Activated T-cell treated with anti-CD3 and anti-CD28 coated beads, Interleukin-2, amount 50 U/mL, for 72 hours (primary cell): Measurements from ENCODE around the gene SCLY. TPM values are rescaled to one million over a fixed set of nuclear protein-coding genes. Genes with fewer than 3 reads are reported as not detected.
A peak's percentile ranks its signal among the peaks of the same experiment; 100 is the strongest.
"Not testable (repeated sequence)": the region's sequence is repeated elsewhere in the genome, so short reads cannot be mapped to it uniquely, and the experiment has no call there.

Experiments used
- ATAC-seq, 2 donors: fragments of 150-1000 bp; cut with Tn5 transposase; replicated peaks in 1 of 2; 2 replicates each; pipeline ENCODE4 v1.10.0; 2021; ENCODE audit warnings: moderate library complexity in 2 of 2, mild to moderate bottlenecking in 1 of 2
- DNase-seq, 2 donors: peaks; one replicate each; pipeline ENCODE4 v3.0.0; 2021 to 2022; ENCODE audit warnings: mixed read lengths in 1 of 2
- H3K27ac Mint-ChIP-seq: one replicate; pipeline ENCODE4 v1.8.0; 2022; ENCODE audit warnings: mild to moderate bottlenecking, moderate library complexity, mixed read lengths
- H3K27me3 Mint-ChIP-seq: one replicate; pipeline ENCODE4 v1.8.0; 2022; ENCODE audit warnings: low read depth, mixed read lengths
- H3K36me3 Mint-ChIP-seq, 2 donors: one replicate each; pipeline ENCODE4 v1.8.0; 2022; ENCODE audit warnings: mixed read lengths in 2 of 2, mild to moderate bottlenecking in 1 of 2; ENCODE audit not compliant: insufficient read depth in 2 of 2
- H3K4me1 Mint-ChIP-seq: one replicate; pipeline ENCODE4 v1.8.0; 2022; ENCODE audit warnings: low read depth, mixed read lengths
- H3K4me3 Mint-ChIP-seq, 2 donors: one replicate each; pipeline ENCODE4 v1.8.0; 2022; ENCODE audit warnings: mild to moderate bottlenecking in 2 of 2, mixed read lengths in 2 of 2, moderate library complexity in 2 of 2
- H3K9me3 Mint-ChIP-seq, 2 donors: one replicate each; pipeline ENCODE4 v1.8.0; 2022; ENCODE audit warnings: mixed read lengths in 2 of 2
- total RNA-seq, 2 donors: library from RNA; stranded (reverse); gene quantifications; one replicate each; pipeline ENCODE4 v1.2.3, GENCODE V29; 2022

SCLY gene
- total RNA-seq, 2 donors from 2014 or later, result 36.3 to 38.2 TPM

DNA sequence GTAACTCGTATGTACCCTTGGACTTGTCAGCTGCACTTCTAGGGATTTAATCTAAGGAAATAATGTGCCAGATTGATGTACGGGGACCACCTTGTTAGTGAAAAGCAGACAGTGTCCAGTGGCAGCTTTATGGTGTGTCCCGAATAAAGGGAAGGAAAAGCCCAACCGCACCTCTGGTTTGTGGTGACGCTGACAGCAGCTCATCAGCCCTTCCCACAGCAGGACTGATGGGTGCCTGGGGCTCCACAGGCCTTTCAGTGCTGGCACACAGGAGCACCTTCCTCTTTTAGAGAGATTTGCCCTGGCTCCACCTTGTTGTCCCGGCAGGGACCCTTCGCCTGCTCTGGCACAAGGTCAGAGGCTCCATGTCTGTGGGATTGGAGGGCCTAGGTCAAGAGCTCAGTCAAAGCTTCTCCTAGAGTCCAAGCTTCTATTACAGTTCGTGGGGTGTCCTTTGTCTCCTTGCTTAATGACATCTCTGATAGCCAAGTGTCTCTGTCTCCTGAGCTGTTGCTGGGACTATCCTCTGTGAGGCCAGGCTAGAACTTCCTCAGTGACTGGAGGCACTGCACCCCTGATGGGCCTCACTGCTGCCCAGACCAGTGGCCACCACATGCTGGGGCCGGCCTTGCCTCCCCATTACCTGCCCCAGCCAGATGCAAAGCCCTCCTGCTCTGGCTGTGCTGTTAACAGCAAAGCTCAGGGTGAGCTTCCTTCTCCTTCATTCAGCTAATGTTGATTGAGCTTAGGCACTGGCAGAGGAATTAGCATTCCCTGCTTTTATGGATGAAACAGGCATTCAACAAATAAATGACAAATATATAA lies 33.0 kb upstream of the SCLY start:
- DNase-seq, result no peak
- Mint-ChIP-seq H3K27ac (peak overlapping the region; percentile 54), H3K4me1 (peaks cover 25% of the 10 kb centered on the region), H3K36me3 (peaks cover 2 to 32% of the 10 kb centered on the region in 2 donors), H3K4me3 (no peak overlapping the region), H3K9me3 (no peaks in the 10 kb centered on the region), H3K27me3 (no peaks in the 10 kb centered on the region)
- no peak for ATAC-seq

DNA sequence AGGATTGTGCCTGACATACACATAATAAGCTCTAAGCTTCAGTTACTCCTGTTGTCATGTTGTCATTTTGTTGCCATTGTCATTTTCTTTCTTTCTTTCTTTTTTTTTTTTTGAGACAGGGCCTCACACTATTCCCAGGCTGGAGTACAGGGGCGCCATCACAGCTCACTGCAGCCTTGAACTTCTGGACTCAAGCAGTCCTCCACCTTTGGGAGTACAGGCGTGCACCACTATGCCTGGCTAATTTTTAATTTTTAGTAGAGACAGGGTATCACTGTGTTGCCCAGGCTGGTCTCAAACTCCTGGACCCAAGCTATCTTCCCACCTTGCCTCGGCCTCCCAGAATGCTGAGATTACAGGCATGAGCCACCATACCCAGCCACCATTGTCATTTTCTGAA lies 30.9 kb upstream of the SCLY start:
- Mint-ChIP-seq H3K27me3 (no peaks in the 10 kb centered on the region), H3K9me3 (no peaks in the 10 kb centered on the region), H3K4me1 (peaks cover 19% of the 10 kb centered on the region), H3K27ac (no peak overlapping the region), H3K4me3 (no peak overlapping the region), H3K36me3 (peaks cover 2 to 34% of the 10 kb centered on the region in 2 donors)
- no peak for DNase-seq
- ATAC-seq, result no peak

DNA sequence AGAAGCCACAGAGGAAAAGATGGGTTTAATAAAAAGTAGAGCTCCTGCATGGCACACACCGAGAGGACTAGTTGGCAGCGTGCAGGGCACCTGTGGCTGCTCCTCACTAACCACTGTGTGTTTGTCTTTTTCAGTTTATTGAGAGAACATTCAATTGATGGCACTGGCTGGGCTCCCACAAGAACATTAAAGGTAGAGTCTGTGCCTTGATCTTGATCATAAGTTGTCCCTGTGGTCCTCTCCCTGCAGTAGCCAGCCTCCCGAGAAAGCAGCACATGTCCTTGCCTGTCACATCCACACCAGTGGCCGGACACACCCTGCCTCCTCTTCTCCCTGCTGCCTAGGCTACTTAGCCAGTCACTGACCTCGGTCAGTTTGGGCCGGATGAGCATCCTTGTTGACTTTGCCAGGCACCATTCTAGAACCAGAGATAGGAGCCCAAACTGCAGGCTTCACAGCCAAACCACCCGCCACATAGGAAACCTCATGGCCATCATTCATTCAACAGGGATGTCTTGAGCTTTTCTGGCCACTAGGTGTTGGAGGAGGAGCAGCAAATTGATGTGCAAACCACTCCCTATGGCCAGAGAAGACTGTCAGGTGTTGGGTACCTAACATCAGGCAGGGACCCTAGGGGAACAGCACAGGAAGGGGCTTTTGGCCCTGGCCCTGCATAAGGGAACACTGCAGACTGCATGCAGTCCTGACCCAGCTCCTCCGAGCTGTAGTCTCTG lies 30.2 kb upstream of the SCLY start:
- Mint-ChIP-seq H3K27me3 (no peaks in the 10 kb centered on the region), H3K27ac (no peak overlapping the region), H3K36me3 (peaks cover 2 to 35% of the 10 kb centered on the region in 2 donors), H3K9me3 (no peaks in the 10 kb centered on the region), H3K4me3 (no peak overlapping the region), H3K4me1 (peaks cover 12% of the 10 kb centered on the region)
- DNase-seq, result no peak
- ATAC-seq, result no peak

DNA sequence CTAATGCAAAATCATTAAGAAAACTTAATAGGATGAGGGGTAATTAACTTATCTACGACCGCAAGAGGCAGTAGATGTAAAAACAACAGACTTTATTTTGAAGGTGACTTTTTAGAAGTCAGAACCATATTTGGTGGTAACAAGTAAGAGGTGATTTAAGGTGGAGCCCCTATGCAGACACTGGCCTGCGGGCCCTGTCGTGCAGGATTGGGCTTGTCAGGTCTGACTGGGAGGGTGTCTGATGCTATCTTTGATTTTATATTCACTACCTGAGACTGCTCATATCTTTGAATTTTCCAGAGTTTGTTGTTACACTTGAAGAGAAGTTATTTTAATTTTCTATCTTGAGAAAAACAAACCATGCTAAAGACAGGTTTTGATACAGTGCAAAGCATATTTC lies 29.1 kb upstream of the SCLY start:
- H3K36me3 Mint-ChIP-seq, result peaks cover 2 to 33% of the 10 kb centered on the region in 2 donors
- DNase-seq (no peak), ATAC-seq (no peak)
- no peak overlapping the region for H3K4me3 Mint-ChIP-seq
- no peaks in the 10 kb centered on the region for H3K9me3 Mint-ChIP-seq
- no peaks in the 10 kb centered on the region for H3K27me3 Mint-ChIP-seq
- peak overlapping the region; percentile 82 for H3K27ac Mint-ChIP-seq
- H3K4me1 Mint-ChIP-seq, result peaks cover 5% of the 10 kb centered on the region

DNA sequence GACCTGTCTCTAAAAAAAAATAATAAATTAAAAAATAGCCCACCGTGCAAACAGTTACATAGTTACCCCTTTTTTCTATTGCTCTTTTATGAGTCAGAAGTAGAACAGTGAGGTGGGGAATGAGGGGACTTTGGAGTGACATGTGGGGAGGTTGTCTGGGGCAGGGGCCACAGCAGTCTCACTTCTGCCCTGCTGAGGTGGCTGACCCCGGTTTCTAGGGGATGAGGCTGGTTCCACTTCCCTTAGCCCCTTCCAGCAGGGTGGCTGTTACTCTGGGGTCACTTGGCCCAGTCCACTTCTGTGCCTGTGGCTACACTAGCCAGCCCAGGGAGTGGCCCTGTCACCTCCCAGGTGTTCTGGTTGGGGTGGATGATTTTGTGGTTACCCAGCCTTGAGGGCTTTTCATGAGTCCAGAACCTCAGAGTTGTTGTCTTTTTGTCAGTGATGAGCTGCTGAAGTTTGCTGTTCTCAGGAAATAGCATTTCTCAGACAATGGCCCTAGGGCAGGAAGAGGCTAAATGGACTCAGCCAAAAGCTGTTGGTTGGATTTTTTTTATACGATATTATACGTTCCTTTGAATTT lies 28.0 kb upstream of the SCLY start:
- DNase-seq (no peak), ATAC-seq (peak; percentile 30 to 62)
- Mint-ChIP-seq H3K27ac (no peak overlapping the region), H3K4me1 (no peaks in the 10 kb centered on the region), H3K4me3 (no peak overlapping the region), H3K36me3 (peaks cover 2 to 31% of the 10 kb centered on the region in 2 donors), H3K9me3 (no peaks in the 10 kb centered on the region), H3K27me3 (no peaks in the 10 kb centered on the region)

DNA sequence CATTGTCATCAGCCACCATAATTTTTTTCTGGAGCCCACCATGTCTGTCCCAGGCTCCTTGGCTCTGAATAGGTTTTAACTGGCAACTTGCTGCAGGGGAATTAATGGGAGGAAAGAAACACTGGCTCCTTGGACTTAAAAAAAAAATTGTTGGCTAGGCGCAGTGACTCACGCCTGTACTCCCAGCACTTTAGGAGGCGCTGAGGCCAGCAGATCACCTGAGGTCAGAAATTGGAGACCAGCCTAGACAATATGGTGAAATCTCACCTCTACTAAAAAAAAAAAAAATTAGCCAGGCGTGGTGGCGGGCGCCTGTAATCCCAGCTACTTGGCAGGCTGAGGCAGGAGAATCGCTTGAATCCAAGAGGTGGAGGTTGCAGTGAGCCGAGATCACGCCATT lies 26.8 kb upstream of the SCLY start:
- H3K27me3 Mint-ChIP-seq, H3K9me3 Mint-ChIP-seq, H3K4me1 Mint-ChIP-seq, DNase-seq, H3K27ac Mint-ChIP-seq, ATAC-seq, H3K4me3 Mint-ChIP-seq: not testable (repeated sequence)
- H3K36me3 Mint-ChIP-seq, result peaks cover 2 to 35% of the 10 kb centered on the region in 2 donors

DNA sequence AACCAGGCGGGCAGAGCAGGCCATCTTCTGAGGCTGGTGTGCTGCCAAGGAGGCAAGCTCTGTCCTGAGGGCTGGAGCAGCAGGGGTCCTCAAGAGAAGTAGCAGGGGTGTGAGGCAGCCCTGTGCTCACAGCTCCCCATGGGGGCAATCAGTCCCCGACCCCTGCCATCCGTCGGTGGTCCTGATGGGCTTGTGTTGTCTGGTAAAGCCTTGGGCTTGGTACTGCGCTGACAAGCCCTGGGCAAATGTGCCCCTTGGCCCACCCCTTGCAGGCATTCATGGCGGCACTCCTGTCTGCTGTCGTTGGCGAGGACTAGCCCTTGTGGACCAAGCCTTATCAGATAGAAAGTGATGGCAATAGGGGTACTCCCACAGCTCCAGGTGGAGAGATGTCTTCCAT lies 22.6 kb upstream of the SCLY start:
- Mint-ChIP-seq H3K4me3 (no peak overlapping the region), H3K4me1 (no peaks in the 10 kb centered on the region), H3K27ac (no peak overlapping the region), H3K9me3 (no peaks in the 10 kb centered on the region), H3K36me3 (peaks cover 0 to 23% of the 10 kb centered on the region in 2 donors), H3K27me3 (no peaks in the 10 kb centered on the region)
- ATAC-seq (no peak), DNase-seq (no peak)

DNA sequence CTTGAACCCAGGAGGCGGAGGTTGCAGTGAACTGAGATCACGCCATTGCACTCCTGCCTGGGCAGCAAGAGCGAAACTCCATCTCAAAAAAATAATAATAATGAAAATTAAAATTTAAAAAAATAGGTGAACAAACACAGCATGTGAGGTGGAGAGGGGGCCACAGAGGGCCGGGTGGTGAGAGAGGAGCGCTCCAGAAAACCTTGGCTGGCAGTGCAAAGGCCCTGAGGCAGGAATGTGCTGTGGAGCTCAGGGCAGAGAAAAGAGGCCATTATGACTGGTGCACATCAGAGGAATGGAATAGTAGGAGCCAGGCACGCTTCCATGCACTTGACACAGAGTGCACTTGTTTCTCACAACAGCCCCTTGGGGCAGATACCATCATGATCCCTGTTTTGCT lies 21.6 kb upstream of the SCLY start:
- H3K9me3 Mint-ChIP-seq, result no peaks in the 10 kb centered on the region
- no peaks in the 10 kb centered on the region for H3K4me1 Mint-ChIP-seq
- H3K27me3 Mint-ChIP-seq, result no peaks in the 10 kb centered on the region
- DNase-seq (no peak), ATAC-seq (no peak)
- no peak overlapping the region for H3K27ac Mint-ChIP-seq
- no peak overlapping the region for H3K4me3 Mint-ChIP-seq
- H3K36me3 Mint-ChIP-seq, result peaks cover 0 to 20% of the 10 kb centered on the region in 2 donors

DNA sequence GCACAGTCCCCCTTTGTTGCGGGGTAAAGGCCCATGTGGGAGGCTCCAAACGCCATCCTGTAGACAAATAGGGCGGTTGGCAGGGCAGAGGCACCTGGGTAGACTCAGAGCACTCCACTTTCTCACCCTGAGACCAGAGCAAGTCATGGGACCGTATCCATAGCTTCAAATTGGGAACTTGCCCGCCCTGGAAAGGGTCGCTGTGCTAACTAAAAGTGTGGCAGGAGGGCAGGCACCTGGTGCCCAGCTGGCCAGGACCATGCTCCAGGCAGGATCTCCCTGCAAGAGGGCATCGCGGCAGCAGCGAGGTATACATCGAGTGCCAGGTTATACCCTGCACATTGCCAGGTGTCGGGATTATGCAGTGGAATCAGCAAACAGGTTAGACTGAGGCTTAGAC lies 20.8 kb upstream of the SCLY start:
- Mint-ChIP-seq H3K4me3 (no peak overlapping the region), H3K27ac (no peak overlapping the region), H3K9me3 (no peaks in the 10 kb centered on the region), H3K36me3 (peaks cover 0 to 15% of the 10 kb centered on the region in 2 donors), H3K4me1 (no peaks in the 10 kb centered on the region), H3K27me3 (no peaks in the 10 kb centered on the region)
- no peak for ATAC-seq
- no peak for DNase-seq

DNA sequence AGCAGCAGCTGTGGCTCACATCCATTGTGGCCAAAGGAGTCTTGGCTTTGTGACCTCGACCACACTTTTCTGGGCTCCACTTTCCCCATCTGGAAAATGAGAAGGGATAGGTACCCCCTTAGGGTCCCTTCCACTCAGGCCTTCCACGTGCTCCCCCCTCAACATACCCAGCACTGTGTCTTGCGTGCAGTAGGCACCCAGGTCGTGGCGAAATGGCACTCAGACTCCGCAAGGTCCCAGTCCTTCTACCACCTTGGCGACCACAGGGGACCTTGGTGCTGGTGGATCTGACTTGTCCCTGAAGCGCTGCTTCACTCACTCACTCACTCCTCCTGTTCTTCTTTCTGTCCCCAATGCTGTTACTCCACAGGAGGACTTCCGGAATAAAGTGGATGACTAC lies 19.9 kb upstream of the SCLY start:
- peaks cover 3 to 14% of the 10 kb centered on the region in 2 donors for H3K36me3 Mint-ChIP-seq
- no peak for ATAC-seq
- no peaks in the 10 kb centered on the region for H3K4me1 Mint-ChIP-seq
- H3K27me3 Mint-ChIP-seq, result no peaks in the 10 kb centered on the region
- no peaks in the 10 kb centered on the region for H3K9me3 Mint-ChIP-seq
- peak overlapping the region; percentile 11 for H3K27ac Mint-ChIP-seq
- no peak for DNase-seq
- no peak overlapping the region for H3K4me3 Mint-ChIP-seq

DNA sequence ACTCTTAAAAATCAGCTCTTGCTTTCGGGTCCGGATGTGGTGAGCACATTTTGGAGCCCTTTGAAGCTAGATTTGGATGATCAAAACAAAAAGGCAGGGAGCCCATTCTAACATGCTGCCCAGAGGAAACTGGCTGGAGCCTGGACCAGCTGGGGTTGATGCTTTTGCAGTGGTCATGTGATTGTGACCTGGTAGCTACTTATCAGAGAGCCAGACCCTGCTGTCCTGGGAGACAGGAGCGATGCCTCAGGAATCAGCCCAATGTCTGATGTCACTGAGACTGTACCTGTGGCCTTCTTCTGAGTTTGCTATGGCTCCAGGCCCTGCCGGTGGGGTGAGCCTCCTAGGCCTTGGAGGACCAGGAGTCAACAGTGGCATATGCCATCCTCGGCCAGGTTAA lies 18.7 kb upstream of the SCLY start:
- H3K4me3 Mint-ChIP-seq, result no peak overlapping the region
- H3K4me1 Mint-ChIP-seq, result no peaks in the 10 kb centered on the region
- DNase-seq (no peak), ATAC-seq (no peak)
- peaks cover 9 to 17% of the 10 kb centered on the region in 2 donors for H3K36me3 Mint-ChIP-seq
- H3K27me3 Mint-ChIP-seq, result no peaks in the 10 kb centered on the region
- H3K9me3 Mint-ChIP-seq, result peaks cover 0 to 2% of the 10 kb centered on the region in 2 donors
- no peak overlapping the region for H3K27ac Mint-ChIP-seq

DNA sequence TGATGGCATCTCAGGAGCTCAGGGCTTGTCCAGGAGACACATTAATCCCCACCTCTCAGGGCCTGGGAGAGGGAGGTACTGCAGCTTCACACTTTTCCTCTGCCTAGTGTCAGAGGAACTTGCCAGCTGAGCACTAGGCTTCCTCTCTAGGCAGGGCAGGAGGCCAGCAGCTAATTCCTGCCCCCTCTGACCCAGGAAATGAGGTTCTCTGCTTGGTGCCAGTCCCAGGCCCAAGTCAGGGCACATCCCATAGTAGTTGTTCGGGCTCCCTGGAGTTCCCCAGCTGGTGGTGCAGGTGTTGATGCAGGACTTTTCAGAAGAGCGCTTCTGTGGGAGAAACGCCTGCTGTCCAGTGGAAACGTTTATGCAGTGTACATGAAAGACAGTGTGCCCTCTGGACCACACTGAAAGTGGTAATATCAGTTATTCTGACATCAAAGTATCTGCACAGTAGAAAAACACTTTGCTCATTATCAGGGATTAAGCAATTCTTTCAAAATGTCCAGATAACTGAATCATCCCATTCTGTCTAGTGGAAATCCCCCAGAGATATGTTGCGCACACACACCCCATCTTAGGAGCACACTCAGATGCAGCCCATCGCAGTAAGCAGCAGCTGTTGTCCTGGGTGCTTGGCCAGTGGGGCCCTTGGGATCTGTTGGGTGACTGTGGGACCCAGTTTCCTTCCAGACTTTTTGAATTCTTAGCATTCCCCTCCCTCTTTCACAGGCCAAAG lies 17.8 kb upstream of the SCLY start:
- peaks cover 13 to 19% of the 10 kb centered on the region in 2 donors for H3K36me3 Mint-ChIP-seq
- H3K27ac Mint-ChIP-seq, result no peak overlapping the region
- no peak for ATAC-seq
- H3K4me1 Mint-ChIP-seq, result no peaks in the 10 kb centered on the region
- H3K27me3 Mint-ChIP-seq, result no peaks in the 10 kb centered on the region
- DNase-seq, result no peak
- peaks cover 2% of the 10 kb centered on the region in 2 donors for H3K9me3 Mint-ChIP-seq
- H3K4me3 Mint-ChIP-seq, result no peak overlapping the region

DNA sequence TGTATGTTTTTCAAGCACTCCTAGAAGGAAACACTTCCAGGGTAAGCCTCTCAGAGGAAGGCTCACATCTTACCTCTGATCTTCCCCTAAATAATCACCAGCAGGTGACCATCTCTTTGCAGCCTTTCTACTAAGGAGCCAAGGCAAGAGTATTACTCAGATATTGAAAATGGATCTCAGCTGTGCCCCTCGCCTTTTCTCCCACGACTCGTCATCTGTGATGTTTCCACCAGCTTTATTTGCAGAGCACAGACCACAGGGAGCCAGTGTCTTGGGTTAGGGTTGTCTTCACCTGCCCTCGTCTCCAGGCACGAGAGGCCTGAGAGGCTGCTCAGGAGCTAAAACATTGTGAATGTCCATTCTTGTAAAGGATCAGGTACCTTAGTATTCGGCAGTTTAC lies 16.9 kb upstream of the SCLY start:
- no peak for ATAC-seq
- Mint-ChIP-seq H3K27me3 (no peaks in the 10 kb centered on the region), H3K36me3 (peaks cover 16 to 22% of the 10 kb centered on the region in 2 donors), H3K27ac (no peak overlapping the region), H3K4me3 (no peak overlapping the region), H3K9me3 (peaks cover 2 to 3% of the 10 kb centered on the region in 2 donors), H3K4me1 (no peaks in the 10 kb centered on the region)
- DNase-seq, result no peak
